Sigmoid colon (tissue), 4 donors: ENCODE measurements around the gene ZFAND3.

ENCODE experiments used
- EP300 ChIP-seq, 4 donors: sonication (generic); formaldehyde crosslinking; IDR thresholded peaks; one replicate each; pipeline ENCODE4 v1.6.1; 2017; ENCODE audit warnings: antibody characterized with exemption in 4 of 4
- TF ChIP-seq, protein P1 (sequence below), 4 experiments: fragments of 450-650 bp in 3 of 4; fragments of 200-600 bp in 1 of 4; IDR thresholded peaks; one replicate each; pipeline ENCODE4 v1.5.1; 2016 to 2019; ENCODE audit warnings: antibody characterized with exemption in 4 of 4, mild to moderate bottlenecking in 3 of 4, moderate library complexity in 2 of 4

DNA sequence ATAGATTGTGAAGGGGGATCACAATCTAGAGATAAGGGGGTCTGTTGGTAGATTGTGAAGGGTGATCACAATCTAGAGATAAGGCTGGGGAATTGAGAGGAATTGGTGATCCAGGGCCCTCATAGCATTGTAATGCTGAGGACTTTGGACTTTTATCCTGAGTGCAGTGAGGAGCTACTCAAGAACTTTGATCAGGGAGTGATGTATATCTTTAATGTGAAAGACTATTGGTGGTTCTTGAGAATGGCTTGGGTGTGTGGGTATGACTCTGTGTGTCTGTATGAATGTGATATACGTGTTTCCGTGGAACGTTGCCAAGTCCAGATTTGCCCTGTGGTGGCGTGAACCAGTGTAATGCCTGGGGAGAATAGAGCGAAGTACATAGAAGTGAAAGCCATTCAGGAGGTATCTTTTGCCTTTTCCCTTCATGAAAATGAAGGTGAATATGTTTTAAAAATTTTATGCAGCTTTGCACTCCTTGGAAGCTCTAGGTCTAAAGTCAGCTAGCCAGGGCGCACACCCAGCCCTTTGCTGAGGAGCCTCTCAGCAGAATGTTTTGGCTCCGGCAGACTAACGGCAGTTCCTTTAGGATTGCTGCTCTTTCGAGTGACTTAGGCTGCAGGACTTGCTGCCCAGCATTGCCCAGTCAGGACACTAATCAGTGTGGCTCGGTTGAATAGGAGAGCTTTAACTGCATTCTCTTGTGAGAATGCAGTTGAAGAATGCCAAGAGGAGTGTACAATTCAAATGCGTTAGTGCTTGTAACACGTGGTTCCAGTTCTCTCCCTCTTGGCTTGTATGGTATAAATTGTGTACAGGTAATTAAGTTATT lies 3.5 kb downstream of the ZFAND3 start:
- TF ChIP-seq, protein P1, sequence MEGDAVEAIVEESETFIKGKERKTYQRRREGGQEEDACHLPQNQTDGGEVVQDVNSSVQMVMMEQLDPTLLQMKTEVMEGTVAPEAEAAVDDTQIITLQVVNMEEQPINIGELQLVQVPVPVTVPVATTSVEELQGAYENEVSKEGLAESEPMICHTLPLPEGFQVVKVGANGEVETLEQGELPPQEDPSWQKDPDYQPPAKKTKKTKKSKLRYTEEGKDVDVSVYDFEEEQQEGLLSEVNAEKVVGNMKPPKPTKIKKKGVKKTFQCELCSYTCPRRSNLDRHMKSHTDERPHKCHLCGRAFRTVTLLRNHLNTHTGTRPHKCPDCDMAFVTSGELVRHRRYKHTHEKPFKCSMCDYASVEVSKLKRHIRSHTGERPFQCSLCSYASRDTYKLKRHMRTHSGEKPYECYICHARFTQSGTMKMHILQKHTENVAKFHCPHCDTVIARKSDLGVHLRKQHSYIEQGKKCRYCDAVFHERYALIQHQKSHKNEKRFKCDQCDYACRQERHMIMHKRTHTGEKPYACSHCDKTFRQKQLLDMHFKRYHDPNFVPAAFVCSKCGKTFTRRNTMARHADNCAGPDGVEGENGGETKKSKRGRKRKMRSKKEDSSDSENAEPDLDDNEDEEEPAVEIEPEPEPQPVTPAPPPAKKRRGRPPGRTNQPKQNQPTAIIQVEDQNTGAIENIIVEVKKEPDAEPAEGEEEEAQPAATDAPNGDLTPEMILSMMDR (IDR thresholded peaks at IDR 0.05): no peak
- TF ChIP-seq EP300 (IDR thresholded peaks at IDR 0.05): no peak
